Gastrocnemius medialis (tissue), 4 donors: ENCODE measurements around the gene FLT1.

Source experiments
- POLR2A ChIP-seq, 2 donors: fragments of 450-650 bp; IDR thresholded peaks; one replicate each; pipeline ENCODE4 v1.6.1; 2017; ENCODE audit warnings: antibody characterized with exemption in 2 of 2, mild to moderate bottlenecking in 2 of 2, moderate library complexity in 2 of 2
- TF ChIP-seq, protein P1 (sequence below), 5 experiments: fragments of 450-650 bp in 3 of 5; fragments of 200-600 bp in 2 of 5; sonication (generic) in 2 of 5; IDR thresholded peaks in 4 of 5; conservative IDR thresholded peaks in 1 of 5; 1 replicate in 4 of 5; 2 replicates in 1 of 5; pipeline ENCODE4 v1.5.1; 2016 to 2019; ENCODE audit warnings: antibody characterized with exemption in 5 of 5, mild to moderate bottlenecking in 3 of 5, moderate library complexity in 3 of 5

DNA sequence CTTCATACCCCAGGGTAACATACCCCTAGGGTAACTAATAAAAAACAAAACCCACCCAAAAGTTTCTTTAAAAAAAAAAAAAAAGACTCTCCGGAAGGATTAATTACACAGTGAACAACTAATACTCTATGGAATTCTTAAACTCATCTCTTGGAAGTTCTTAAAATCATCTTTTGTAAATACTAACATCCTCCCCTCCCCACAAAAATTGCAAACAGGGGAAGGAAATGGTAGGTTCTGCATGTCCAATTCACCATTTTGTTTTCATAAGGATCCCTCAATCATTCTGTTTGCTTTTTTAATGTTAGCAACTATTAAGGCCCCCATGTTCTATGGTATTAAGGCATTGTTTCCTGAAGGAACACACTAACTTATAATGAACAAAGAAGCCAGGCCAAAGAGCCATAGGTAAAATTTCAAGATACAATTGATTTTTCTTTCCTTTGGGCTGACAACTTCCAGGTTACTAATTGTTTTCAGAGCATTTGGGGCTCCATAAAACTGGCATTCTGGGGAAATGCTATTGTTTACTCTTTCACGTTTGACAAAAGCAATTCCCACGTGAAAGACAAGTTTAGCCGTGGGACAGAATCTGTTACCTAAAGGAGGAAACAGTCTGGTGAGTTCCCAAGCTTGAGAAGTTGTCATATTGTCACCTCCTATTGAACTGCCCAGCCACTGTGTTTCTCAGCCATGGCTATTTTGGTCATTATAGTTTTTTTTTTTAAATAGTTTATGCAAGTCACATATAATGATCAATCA, 107.0 kb downstream of the FLT1 start:
- TF ChIP-seq, protein P1, sequence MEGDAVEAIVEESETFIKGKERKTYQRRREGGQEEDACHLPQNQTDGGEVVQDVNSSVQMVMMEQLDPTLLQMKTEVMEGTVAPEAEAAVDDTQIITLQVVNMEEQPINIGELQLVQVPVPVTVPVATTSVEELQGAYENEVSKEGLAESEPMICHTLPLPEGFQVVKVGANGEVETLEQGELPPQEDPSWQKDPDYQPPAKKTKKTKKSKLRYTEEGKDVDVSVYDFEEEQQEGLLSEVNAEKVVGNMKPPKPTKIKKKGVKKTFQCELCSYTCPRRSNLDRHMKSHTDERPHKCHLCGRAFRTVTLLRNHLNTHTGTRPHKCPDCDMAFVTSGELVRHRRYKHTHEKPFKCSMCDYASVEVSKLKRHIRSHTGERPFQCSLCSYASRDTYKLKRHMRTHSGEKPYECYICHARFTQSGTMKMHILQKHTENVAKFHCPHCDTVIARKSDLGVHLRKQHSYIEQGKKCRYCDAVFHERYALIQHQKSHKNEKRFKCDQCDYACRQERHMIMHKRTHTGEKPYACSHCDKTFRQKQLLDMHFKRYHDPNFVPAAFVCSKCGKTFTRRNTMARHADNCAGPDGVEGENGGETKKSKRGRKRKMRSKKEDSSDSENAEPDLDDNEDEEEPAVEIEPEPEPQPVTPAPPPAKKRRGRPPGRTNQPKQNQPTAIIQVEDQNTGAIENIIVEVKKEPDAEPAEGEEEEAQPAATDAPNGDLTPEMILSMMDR (IDR thresholded peaks at IDR 0.05 in 4 of 5, conservative IDR thresholded peaks at IDR 0.05 in 1 of 5) = no peak
- TF ChIP-seq POLR2A (IDR thresholded peaks at IDR 0.05) = no peak
